K562 (cell line): ENCODE results near the gene CFAP20. TPM values are rescaled to one million over a fixed set of nuclear protein-coding genes. Genes with fewer than 3 reads are reported as not detected.

Experiments used
- ATAC-seq: fragments of 200-7000 bp; cut with Tn5 transposase; 3 replicates; pipeline ENCODE4 v1.9.1; 2020; ENCODE audit warnings: moderate library complexity
- BruUV-seq: library from RNA; stranded (reverse); fragments of 400-500 nt; replicated peaks from 2 replicates; lab custom pipeline; 2021; lab: Mats Ljungman, UMichigan
- CTCF ChIA-PET: fragments of 300-600 bp; formaldehyde crosslinking; extraction: SDS; loops from one replicate; lab custom pipeline; 2021; ENCODE audit warnings: low intra/inter-chr PET ratio; lab: Yijun Ruan, JAX
- POLR2A ChIA-PET: fragments of 300-600, 350-650 bp; sonication (Branson Sonifier 250); formaldehyde crosslinking; extraction: SDS; loops from one replicate; lab custom pipeline; 2021; ENCODE audit warnings: antibody characterized with exemption, inconsistent platforms; lab: Yijun Ruan, JAX
- DNase-seq, 4 experiments: peaks; one replicate each; pipeline versions ENCODE4 v3.0.0 to v3.0.0-alpha.2; 2011 to 2018; ENCODE audit warnings: low spot score in 3 of 4, mixed read lengths in 3 of 4; ENCODE audit errors: extremely low read depth in 1 of 4
- FAIRE-seq: peaks from 2 replicates; lab custom pipeline; 2011; peaks lifted over from hg19 to GRCh38; lab: Jason Lieb, UNC
- H2AFZ ChIP-seq: 2 replicates; pipeline ENCODE4 v1.6.0; 2011; ENCODE audit warnings: low read depth, low read length, control low read depth, inconsistent platforms
- H3K27ac ChIP-seq: fragments of 200-600 bp; 3 replicates; pipeline ENCODE4 v1.8.0; 2011; ENCODE audit warnings: low read depth, mild to moderate bottlenecking, control low read depth, inconsistent platforms, low read length, moderate library complexity, mixed read lengths; ENCODE audit errors: extremely low read depth
- H3K27me3 ChIP-seq, 2 experiments: fragments of 300-600 bp in 1 of 2; 2 replicates in 1 of 2; 3 replicates in 1 of 2; pipeline versions ENCODE4 v1.6.0 to v1.8.0; 2011; ENCODE audit warnings: inconsistent platforms in 2 of 2, low read length in 2 of 2, mild to moderate bottlenecking in 1 of 2, mixed read lengths in 1 of 2, moderate library complexity in 1 of 2; ENCODE audit not compliant: control insufficient read depth in 2 of 2, insufficient read depth in 2 of 2
- H3K36me3 ChIP-seq: fragments of 300-600 bp; 3 replicates; pipeline ENCODE4 v1.8.0; 2011; ENCODE audit warnings: mild to moderate bottlenecking, low read length, inconsistent platforms; ENCODE audit not compliant: control insufficient read depth, insufficient read depth
- H3K4me1 ChIP-seq, 2 experiments: fragments of 200-600 bp in 1 of 2; replicated peaks in 1 of 2; 2 replicates in 1 of 2; 3 replicates in 1 of 2; pipeline versions ENCODE4 v1.5.1 to v1.8.0; 2011; ENCODE audit warnings: inconsistent platforms in 2 of 2, low read length in 2 of 2, mild to moderate bottlenecking in 1 of 2, mixed read lengths in 1 of 2, moderate library complexity in 1 of 2; ENCODE audit not compliant: control insufficient read depth in 2 of 2, insufficient read depth in 2 of 2
- H3K4me2 ChIP-seq: 2 replicates; pipeline ENCODE4 v1.6.1; 2011; ENCODE audit warnings: low read length, control low read depth, inconsistent platforms, mixed read lengths; ENCODE audit not compliant: insufficient read depth
- H3K4me3 ChIP-seq: fragments of 200-600 bp; sonication (generic), shearing (Covaris generic); 2 replicates; pipeline ENCODE4 v1.5.1; 2016; ENCODE audit warnings: control low read depth, inconsistent platforms
- H3K79me2 ChIP-seq: fragments of 200-600 bp; 3 replicates; pipeline ENCODE4 v1.8.0; 2011; ENCODE audit warnings: low read length, inconsistent platforms; ENCODE audit not compliant: control insufficient read depth, insufficient read depth
- H3K9ac ChIP-seq, 2 experiments: 2 replicates each; pipeline versions ENCODE4 v1.6.0 to v1.6.1; 2011; ENCODE audit warnings: low read depth in 2 of 2, low read length in 2 of 2, control low read depth in 1 of 2, inconsistent platforms in 1 of 2, mild to moderate bottlenecking in 1 of 2, mixed read lengths in 1 of 2; ENCODE audit not compliant: insufficient read depth in 1 of 2
- H3K9me1 ChIP-seq: one replicate; pipeline ENCODE4 v1.6.0; 2011; ENCODE audit warnings: inconsistent platforms, mild to moderate bottlenecking, low read length, moderate library complexity; ENCODE audit not compliant: control insufficient read depth, insufficient read depth
- H3K9me3 ChIP-seq: replicated peaks from 2 replicates; pipeline ENCODE4 v1.5.1; 2011; ENCODE audit warnings: low read depth, low read length, inconsistent platforms; ENCODE audit not compliant: control insufficient read depth, insufficient read depth
- H4K20me1 ChIP-seq: replicated peaks from 2 replicates; pipeline ENCODE4 v1.6.1; 2011; ENCODE audit warnings: low read length, inconsistent platforms, mixed read lengths; ENCODE audit not compliant: control insufficient read depth, insufficient read depth
- AFF4 ChIP-seq: sonication (generic); formaldehyde crosslinking; IDR thresholded peaks from 2 replicates; pipeline ENCODE4 v1.8.0; 2023; ENCODE audit warnings: mild to moderate bottlenecking, missing genetic modification reagents
- CEBPG ChIP-seq, 3 experiments: fragments of 200-800 bp in 1 of 3; sonication (Bioruptor generic) in 1 of 3; sonication (generic) in 1 of 3; formaldehyde crosslinking in 1 of 3; IDR thresholded peaks in 2 of 3; conservative IDR thresholded peaks in 1 of 3; 2 replicates each; pipeline versions ENCODE4 v1.6.1 to v1.8.0; 2016 to 2022; ENCODE audit warnings: missing compliant biosample characterization in 2 of 3, missing genetic modification characterization in 2 of 3, mild to moderate bottlenecking in 1 of 3, missing genetic modification reagents in 1 of 3
- CREBBP ChIP-seq: IDR thresholded peaks from one replicate; pipeline ENCODE4 v1.6.1; 2012; ENCODE audit warnings: low read depth, mild to moderate bottlenecking, control low read depth, inconsistent platforms, low read length
- CREM ChIP-seq: IDR thresholded peaks from 2 replicates; pipeline ENCODE4 v1.6.1; 2014; ENCODE audit warnings: antibody characterized with exemption, low read depth
- ETV6 ChIP-seq, 3 experiments: fragments of 150-350 bp in 1 of 3; sonication (generic) in 1 of 3; formaldehyde crosslinking in 1 of 3; IDR thresholded peaks; 2 replicates each; pipeline versions ENCODE4 v1.6.1 to v1.8.0; 2014 to 2022; ENCODE audit warnings: borderline replicate concordance in 2 of 3, low read depth in 2 of 3, antibody characterized with exemption in 1 of 3, low read length in 1 of 3, mild to moderate bottlenecking in 1 of 3, missing genetic modification reagents in 1 of 3
- NEUROD1 ChIP-seq: fragments of 150-350 bp; IDR thresholded peaks from 2 replicates; pipeline ENCODE4 v1.6.1; 2014; ENCODE audit warnings: borderline replicate concordance, low read length, low read depth; ENCODE audit not compliant: partially characterized antibody
- NR4A1 ChIP-seq, 2 experiments: fragments of 250-450 bp in 1 of 2; fragments of 450-650 bp in 1 of 2; sonication (Bioruptor Pico) in 1 of 2; IDR thresholded peaks; 2 replicates each; pipeline versions ENCODE4 v1.4.0 to v1.6.1; 2016 to 2020; ENCODE audit warnings: mild to moderate bottlenecking in 2 of 2, missing compliant biosample characterization in 1 of 2, missing genetic modification characterization in 1 of 2, moderate library complexity in 1 of 2
- PTRF ChIP-seq: fragments of 450-650 bp; IDR thresholded peaks from 2 replicates; pipeline ENCODE4 v1.6.1; 2016; ENCODE audit warnings: mild to moderate bottlenecking, missing genetic modification characterization, missing compliant biosample characterization
- RBFOX2 ChIP-seq: fragments of 200-400 bp; formaldehyde crosslinking; IDR thresholded peaks from 2 replicates; pipeline ENCODE4 v1.6.1; 2017; ENCODE audit warnings: low read depth, mild to moderate bottlenecking, low read length, moderate library complexity
- RFX7 ChIP-seq: fragments of 250-450 bp; sonication (Bioruptor Pico); IDR thresholded peaks from 2 replicates; pipeline ENCODE4 v1.5.1; 2021; ENCODE audit warnings: mild to moderate bottlenecking
- TRIM28 ChIP-seq: fragments of 450-650 bp; IDR thresholded peaks from 2 replicates; pipeline ENCODE4 v1.6.1; 2017
- ZNF830 ChIP-seq: fragments of 250-450 bp; sonication (Bioruptor Pico); IDR thresholded peaks from 2 replicates; pipeline ENCODE4 v1.5.0; 2021; ENCODE audit warnings: mild to moderate bottlenecking
- ZZZ3 ChIP-seq: fragments of 450-650 bp; IDR thresholded peaks from 2 replicates; pipeline ENCODE4 v1.6.1; 2016; ENCODE audit warnings: antibody characterized with exemption, mild to moderate bottlenecking, moderate library complexity
- WGBS: fragments of 100-300 bp; shearing (Covaris generic); methylation state at CpG from one replicate; pipeline ENCODE4 v1.1.6; 2016; ENCODE audit warnings: low coverage, mixed read lengths; ENCODE audit not compliant: insufficient coverage; ENCODE audit errors: missing lambda C conversion rate; 5-methylcytosine and 5-hydroxymethylcytosine counted together
- in situ Hi-C: fragments of 300-500 bp; cut with MboI; formaldehyde crosslinking; loops from 4 replicates; pipeline ENCODE4 v1.15.0; 2018; ENCODE audit warnings: inconsistent platforms, mixed read lengths
- intact Hi-C: fragments of 100-400 bp; cut with micrococcal nuclease; formaldehyde crosslinking; loops from 2 replicates; pipeline ENCODE4 v1.14.2; 2022
- polyA plus RNA-seq, 8 experiments: library from polyadenylated mRNA; depleted of rRNA in 4 of 8; stranded (reverse) in 5 of 8; unstranded in 3 of 8; fragments of >200 nt; fragmentation: Nextera tagmentation in 2 of 8; fragmentation: Illumina TruSeq in 1 of 8; extraction: Ambion mirVana in 2 of 8; extraction: Trizol in 1 of 8; gene quantifications; 2 replicates each; pipeline versions ENCODE4 v1.2.1 to v1.2.3, GENCODE V29; 2011 to 2014; ENCODE audit warnings: inconsistent platforms in 1 of 8, missing spikeins in 1 of 8
- total RNA-seq, 7 experiments: library from RNA; depleted of rRNA in 6 of 7; stranded (reverse); fragments of >200 nt in 6 of 7; fragmentation: Illumina TruSeq in 2 of 7; extraction: Trizol in 2 of 7; gene quantifications; 2 replicates each; pipeline versions ENCODE4 v1.2.1 to v1.2.3, GENCODE V29; 2011 to 2021; ENCODE audit warnings: low replicate concordance in 1 of 7
- TF ChIP-seq, protein P1 (sequence below): fragments of 250-450 bp; sonication (Bioruptor Pico); IDR thresholded peaks from 2 replicates; pipeline ENCODE4 v1.4.0; 2020; ENCODE audit warnings: mild to moderate bottlenecking

Gene CFAP20
- total and polyA plus RNA-seq, 9 of the 15 experiments (the other 6 are each of a cell fraction or from before 2014, with no cell fraction given) = 20.5 to 90.5 (median 75.3) TPM

DNA sequence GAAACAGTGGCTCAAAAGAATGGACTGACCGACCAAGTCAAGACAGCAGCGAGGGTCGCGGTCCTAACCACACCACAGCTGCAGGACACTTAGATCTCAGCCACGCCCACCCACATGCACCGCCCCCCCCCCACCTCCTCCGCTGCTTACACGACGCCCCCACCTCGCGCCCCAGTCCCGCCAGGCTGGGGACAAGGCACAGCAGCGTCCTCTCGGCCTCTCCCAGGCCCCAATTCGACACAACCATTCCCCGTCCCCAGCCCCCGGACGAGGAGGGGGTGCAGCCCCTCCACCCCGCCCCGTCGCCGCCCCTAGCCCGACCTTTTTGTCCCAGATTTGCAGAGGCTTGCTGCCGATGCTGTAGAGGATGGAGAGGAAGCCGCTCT, 477 bp downstream of the CFAP20 start:
- Histone ChIP-seq H4K20me1 (peaks cover 29% of the 10 kb centered on the region), H2AFZ (peak overlapping the region; percentile 91), H3K79me2 (peaks cover 55% of the 10 kb centered on the region), H3K4me3 (peak overlapping the region; percentile 93), H3K4me2 (peak overlapping the region; percentile 92), H3K4me1 (peaks cover 17 to 30% of the 10 kb centered on the region in 2 experiments; a peak in 4 of 5 replicates), H3K27ac (peak overlapping the region; percentile 91), H3K27me3 (no peaks in the 10 kb centered on the region), H3K36me3 (peaks cover 3% of the 10 kb centered on the region; the same call in 1 of the 3 replicates), H3K9me3 (no peaks in the 10 kb centered on the region), H3K9me1 (no peaks in the 10 kb centered on the region), H3K9ac (peak overlapping the region; percentile 81 to 99)
- no TSS peak for BruUV-seq
- ATAC-seq (peak; percentile 22), FAIRE-seq (no peak), DNase-seq (peak; percentile 58 to 71 (median 63))
- intact Hi-C loops (loop anchor here (10.0 kb wide), 2 partner anchors 136 to 356 kb away; no protein-coding TSS in a partner anchor), in situ Hi-C loops (loop anchor here (10.0 kb wide), 1 partner anchor 114 kb away; no protein-coding TSS in a partner anchor)
- 0% methylated on average over 6 of the region's 25 CpGs for WGBS
- ChIA-PET POLR2A (interaction anchor here (0.7 to 1.7 kb wide), 17 partner anchors 8 to 499 kb away, joined by 3 to 8 read pairs (median 4); no protein-coding TSS in a partner anchor), CTCF (interaction anchor here (1.2 kb wide), 1 partner anchor 107 kb away, joined by 4 read pairs; no protein-coding TSS in a partner anchor)
- TF ChIP-seq CREBBP (no peak), NR4A1 (CRISPR knock-in tag; IDR thresholded peaks at IDR 0.05) (no peak), NR4A1 (tag; IDR thresholded peaks at IDR 0.05) (no peak), NEUROD1 (no peak), CREM (peak; percentile 2; the same call in 1 of the 2 replicates), TRIM28 (no peak), CEBPG (CRISPR knock-in tag; IDR thresholded peaks at IDR 0.05) (no peak), CEBPG (tag; conservative IDR thresholded peaks at IDR 0.05 in 1 of 2, IDR thresholded peaks at IDR 0.05 in 1 of 2) (no peak), ETV6 (IDR thresholded peaks at IDR 0.05; ENCODE audit: borderline replicate concordance in 1 of 2, low read depth in 2 of 2, low read length in 1 of 2) (no peak), ETV6 (CRISPR knock-in tag; IDR thresholded peaks at IDR 0.05; ENCODE audit: borderline replicate concordance) (no peak), PTRF (tag) (no peak), RFX7 (CRISPR knock-in tag) (no peak), RBFOX2 (no peak), ZNF830 (CRISPR knock-in tag) (no peak), ZZZ3 (no peak), AFF4 (CRISPR knock-in tag) (no peak)
- TF ChIP-seq, protein P1, sequence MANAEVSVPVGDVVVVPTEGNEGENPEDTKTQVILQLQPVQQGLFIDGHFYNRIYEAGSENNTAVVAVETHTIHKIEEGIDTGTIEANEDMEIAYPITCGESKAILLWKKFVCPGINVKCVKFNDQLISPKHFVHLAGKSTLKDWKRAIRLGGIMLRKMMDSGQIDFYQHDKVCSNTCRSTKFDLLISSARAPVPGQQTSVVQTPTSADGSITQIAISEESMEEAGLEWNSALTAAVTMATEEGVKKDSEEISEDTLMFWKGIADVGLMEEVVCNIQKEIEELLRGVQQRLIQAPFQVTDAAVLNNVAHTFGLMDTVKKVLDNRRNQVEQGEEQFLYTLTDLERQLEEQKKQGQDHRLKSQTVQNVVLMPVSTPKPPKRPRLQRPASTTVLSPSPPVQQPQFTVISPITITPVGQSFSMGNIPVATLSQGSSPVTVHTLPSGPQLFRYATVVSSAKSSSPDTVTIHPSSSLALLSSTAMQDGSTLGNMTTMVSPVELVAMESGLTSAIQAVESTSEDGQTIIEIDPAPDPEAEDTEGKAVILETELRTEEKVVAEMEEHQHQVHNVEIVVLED (CRISPR knock-in tag) = no peak
